CD4-positive, alpha-beta memory T cell (primary cell): ENCODE measurements around the gene LRP11. TPM values are rescaled to one million over a fixed set of nuclear protein-coding genes. Genes with fewer than 3 reads are reported as not detected.
A peak's percentile ranks its signal among the peaks of the same experiment; 100 is the strongest.

Experiments used
- CTCF ChIA-PET: fragments of 350-600 bp; sonication (Branson Sonifier 250); formaldehyde crosslinking; loops from one replicate; lab custom pipeline; 2021; ENCODE audit warnings: inconsistent platforms; ENCODE audit not compliant: partially characterized antibody; lab: Charles Lee
- POLR2A ChIA-PET: fragments of 350-600 bp; sonication (Branson Sonifier 250); formaldehyde crosslinking; loops from one replicate; lab custom pipeline; 2021; ENCODE audit not compliant: partially characterized antibody; lab: Charles Lee
- DNase-seq, 5 donors: peaks; one replicate each; pipeline versions ENCODE4 v3.0.0 to v3.0.0-alpha.2; 2020 to 2022; ENCODE audit warnings: mixed read lengths in 1 of 5
- H3K27ac ChIP-seq: one replicate; pipeline ENCODE4 v1.7.0; 2013; ENCODE audit warnings: low read depth, low read length
- H3K27me3 ChIP-seq: 2 replicates; pipeline ENCODE4 v1.7.0; 2013; ENCODE audit warnings: mild to moderate bottlenecking, low read length, moderate library complexity; ENCODE audit not compliant: insufficient read depth
- H3K36me3 ChIP-seq: 2 replicates; pipeline ENCODE4 v1.7.0; 2013; ENCODE audit warnings: mild to moderate bottlenecking, low read length, moderate library complexity; ENCODE audit not compliant: insufficient read depth
- H3K4me1 ChIP-seq: 2 replicates; pipeline ENCODE4 v1.7.0; 2013; ENCODE audit warnings: mild to moderate bottlenecking, low read length, moderate library complexity; ENCODE audit not compliant: insufficient read depth
- H3K4me3 ChIP-seq, 2 donors: one replicate each; pipeline ENCODE4 v1.7.0; 2013; ENCODE audit warnings: low read length in 2 of 2, mild to moderate bottlenecking in 1 of 2
- H3K9me3 ChIP-seq, 2 donors: one replicate each; pipeline ENCODE4 v1.7.0; 2013; ENCODE audit warnings: low read length in 2 of 2, control low read depth in 1 of 2; ENCODE audit not compliant: control insufficient read depth in 1 of 2
- H3K27ac Mint-ChIP-seq, 7 donors: one replicate each; pipeline ENCODE4 v1.8.0; 2020 to 2021; ENCODE audit warnings: mixed read lengths in 7 of 7, mild to moderate bottlenecking in 6 of 7, inconsistent platforms in 3 of 7, moderate library complexity in 3 of 7
- H3K27me3 Mint-ChIP-seq, 2 donors: one replicate each; pipeline ENCODE4 v1.8.0; 2020 to 2021; ENCODE audit warnings: mixed read lengths in 2 of 2
- H3K36me3 Mint-ChIP-seq, 2 donors: one replicate each; pipeline ENCODE4 v1.8.0; 2020 to 2021; ENCODE audit warnings: mixed read lengths in 2 of 2, inconsistent platforms in 1 of 2, mild to moderate bottlenecking in 1 of 2
- H3K4me1 Mint-ChIP-seq, 4 donors: one replicate each; pipeline ENCODE4 v1.8.0; 2020 to 2021; ENCODE audit warnings: mixed read lengths in 4 of 4, mild to moderate bottlenecking in 1 of 4
- H3K4me3 Mint-ChIP-seq, 8 donors: one replicate each; pipeline ENCODE4 v1.8.0; 2020 to 2021; ENCODE audit warnings: mixed read lengths in 8 of 8, mild to moderate bottlenecking in 7 of 8, moderate library complexity in 6 of 8, inconsistent platforms in 3 of 8
- H3K9me3 Mint-ChIP-seq, 8 donors: one replicate each; pipeline ENCODE4 v1.8.0; 2020 to 2021; ENCODE audit warnings: mixed read lengths in 8 of 8, mild to moderate bottlenecking in 5 of 8, inconsistent platforms in 3 of 8, moderate library complexity in 1 of 8
- intact Hi-C: fragments of 100-400 bp; cut with micrococcal nuclease; formaldehyde crosslinking; loops from one replicate; pipeline ENCODE4 v1.15.1; 2023
- polyA plus RNA-seq, 2 donors: library from polyadenylated mRNA; unstranded; fragments of 300-500 nt; fragmentation: Illumina TruSeq; gene quantifications; one replicate each; pipeline ENCODE4 v1.2.3, GENCODE V29; 2021
- total RNA-seq, 2 experiments: library from RNA; stranded (reverse); gene quantifications; one replicate each; pipeline ENCODE4 v1.2.3, GENCODE V29; 2021

Gene LRP11
- total and polyA plus RNA-seq, 4 experiments from 2014 or later: 1.2 to 5.6 (median 3.0) TPM

DNA sequence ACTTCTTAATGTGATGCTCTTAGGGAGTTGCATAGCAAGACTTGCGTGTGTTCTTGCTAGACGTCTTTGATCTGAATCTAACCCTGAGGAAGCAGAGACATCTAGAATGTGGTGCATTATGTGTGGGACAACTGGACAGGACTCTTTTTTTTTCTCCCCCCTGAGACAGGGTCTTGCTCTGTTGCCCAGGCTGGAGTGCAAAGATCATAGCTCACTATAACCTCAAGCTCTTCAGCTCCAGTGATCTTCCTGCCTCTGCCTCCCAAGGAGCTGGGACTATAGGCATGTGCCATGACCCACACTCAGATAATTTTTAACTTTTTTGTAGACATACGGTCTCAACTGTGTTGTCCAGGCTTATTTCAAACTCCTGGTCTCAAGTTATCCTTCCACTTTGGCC lies 80.6 kb downstream of the LRP11 start:
- Histone ChIP-seq H3K27me3 (no peaks in the 10 kb centered on the region), H3K9me3 (no peaks in the 10 kb centered on the region), H3K4me1 (no peaks in the 10 kb centered on the region), H3K27ac (no peak overlapping the region), H3K4me3 (no peak overlapping the region), H3K36me3 (peaks cover 7% of the 10 kb centered on the region)
- Mint-ChIP-seq H3K27ac (no peak overlapping the region), H3K36me3 (peaks cover 22 to 34% of the 10 kb centered on the region in 2 donors), H3K4me1 (peaks cover 0 to 6% (median 3%) of the 10 kb centered on the region in 4 donors), H3K4me3 (no peak overlapping the region), H3K27me3 (no peaks in the 10 kb centered on the region), H3K9me3 (no peaks in the 10 kb centered on the region)
- POLR2A ChIA-PET: interaction anchor here (0.9 kb wide), 1 partner anchor 65 kb away, joined by 7 read pairs; the partner anchor contains the start of gene LATS1
- no peak for DNase-seq
- CTCF ChIA-PET: interaction anchor here (1.0 kb wide), 1 partner anchor 10 kb away, joined by 3 read pairs; no protein-coding TSS in a partner anchor
- intact Hi-C loops: no loop called here

DNA sequence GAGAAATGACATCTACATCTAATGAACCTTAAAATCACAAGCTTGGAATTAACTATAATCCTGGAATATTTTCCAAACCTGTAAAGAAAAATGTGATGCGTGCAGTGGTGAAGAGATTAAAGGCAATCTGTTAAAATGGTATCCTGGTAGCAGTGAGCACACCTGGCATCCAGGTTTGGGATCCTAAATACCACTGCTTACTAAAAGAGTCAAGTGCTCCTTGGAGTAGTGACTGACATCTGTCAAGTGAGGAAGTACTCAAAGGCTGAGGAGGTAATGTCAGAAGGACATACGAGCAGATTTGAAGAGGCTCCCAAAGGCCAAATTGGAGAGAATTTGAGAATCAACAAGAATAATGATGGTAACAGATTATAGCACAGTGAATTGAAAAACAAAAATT lies 81.8 kb downstream of the LRP11 start:
- no peaks in the 10 kb centered on the region for H3K9me3 Mint-ChIP-seq
- Histone ChIP-seq H3K9me3 (no peaks in the 10 kb centered on the region), H3K4me3 (no peak overlapping the region), H3K27ac (no peak overlapping the region), H3K27me3 (no peaks in the 10 kb centered on the region), H3K36me3 (peaks cover 7% of the 10 kb centered on the region), H3K4me1 (no peaks in the 10 kb centered on the region)
- intact Hi-C loops: no loop called here
- H3K4me3 Mint-ChIP-seq: no peak overlapping the region
- H3K27me3 Mint-ChIP-seq: no peaks in the 10 kb centered on the region
- H3K27ac Mint-ChIP-seq: peak overlapping the region in 2 of 7 donors; percentile 13 to 45
- ChIA-PET POLR2A (no interaction called here), CTCF (no interaction called here)
- H3K36me3 Mint-ChIP-seq: peaks cover 15 to 32% of the 10 kb centered on the region in 2 donors
- no peak for DNase-seq
- peaks cover 0 to 4% (median under 1%) of the 10 kb centered on the region in 4 donors for H3K4me1 Mint-ChIP-seq

DNA sequence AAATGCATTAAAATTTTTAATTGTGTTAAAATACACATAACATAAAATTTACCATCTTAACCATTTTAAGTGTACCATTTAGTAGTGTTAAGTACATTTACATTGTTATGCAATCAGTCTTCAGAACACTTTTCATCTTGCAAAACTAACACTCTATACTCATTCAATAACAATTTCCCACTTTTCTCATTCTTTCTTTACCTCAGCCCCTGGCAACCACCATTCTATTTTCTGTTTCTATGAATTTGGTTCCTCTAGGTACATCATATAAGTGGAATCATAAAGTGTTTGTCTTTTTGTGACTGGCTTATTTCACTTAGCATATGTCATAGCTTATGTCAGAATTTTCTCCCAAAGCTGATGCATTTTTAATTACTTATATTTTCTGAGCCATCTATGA lies 82.4 kb downstream of the LRP11 start:
- Mint-ChIP-seq H3K9me3 (no peaks in the 10 kb centered on the region), H3K27me3 (no peaks in the 10 kb centered on the region), H3K36me3 (peaks cover 15 to 34% of the 10 kb centered on the region in 2 donors), H3K27ac (no peak overlapping the region), H3K4me1 (peaks cover 0 to 4% (median under 1%) of the 10 kb centered on the region in 4 donors), H3K4me3 (no peak overlapping the region)
- ChIA-PET POLR2A (no interaction called here), CTCF (no interaction called here)
- Histone ChIP-seq H3K36me3 (peaks cover 7% of the 10 kb centered on the region), H3K4me1 (no peaks in the 10 kb centered on the region), H3K27ac (no peak overlapping the region), H3K9me3 (no peaks in the 10 kb centered on the region), H3K27me3 (no peaks in the 10 kb centered on the region), H3K4me3 (no peak overlapping the region)
- DNase-seq: no peak
- intact Hi-C loops: no loop called here

DNA sequence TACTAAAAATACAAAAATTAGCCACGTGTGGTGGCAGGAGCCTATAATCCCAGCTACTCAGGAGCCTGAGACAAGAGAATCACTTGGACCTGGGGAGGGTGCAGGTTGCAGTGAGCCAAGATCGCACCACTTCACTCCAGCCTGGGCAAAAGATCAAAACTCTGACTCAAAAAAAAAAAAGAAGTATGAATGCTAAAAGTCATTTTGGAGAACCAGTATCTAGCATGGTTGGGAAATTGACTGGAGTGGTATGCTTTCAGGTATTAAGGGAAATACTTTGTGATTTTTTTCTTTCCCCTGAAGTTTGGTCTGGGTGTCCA lies 84.6 kb downstream of the LRP11 start:
- POLR2A ChIA-PET: no interaction called here
- Mint-ChIP-seq H3K27ac (no peak overlapping the region), H3K9me3 (no peaks in the 10 kb centered on the region), H3K36me3 (peaks cover 19 to 40% of the 10 kb centered on the region in 2 donors), H3K4me1 (peaks cover 0 to 4% (median under 1%) of the 10 kb centered on the region in 4 donors), H3K27me3 (no peaks in the 10 kb centered on the region), H3K4me3 (no peak overlapping the region)
- CTCF ChIA-PET: no interaction called here
- peaks cover 7% of the 10 kb centered on the region for H3K36me3 ChIP-seq
- DNase-seq: no peak
- no peaks in the 10 kb centered on the region for H3K9me3 ChIP-seq
- no peak overlapping the region for H3K27ac ChIP-seq
- H3K4me1 ChIP-seq: no peaks in the 10 kb centered on the region
- no peaks in the 10 kb centered on the region for H3K27me3 ChIP-seq
- H3K4me3 ChIP-seq: no peak overlapping the region
- intact Hi-C loops: no loop called here

DNA sequence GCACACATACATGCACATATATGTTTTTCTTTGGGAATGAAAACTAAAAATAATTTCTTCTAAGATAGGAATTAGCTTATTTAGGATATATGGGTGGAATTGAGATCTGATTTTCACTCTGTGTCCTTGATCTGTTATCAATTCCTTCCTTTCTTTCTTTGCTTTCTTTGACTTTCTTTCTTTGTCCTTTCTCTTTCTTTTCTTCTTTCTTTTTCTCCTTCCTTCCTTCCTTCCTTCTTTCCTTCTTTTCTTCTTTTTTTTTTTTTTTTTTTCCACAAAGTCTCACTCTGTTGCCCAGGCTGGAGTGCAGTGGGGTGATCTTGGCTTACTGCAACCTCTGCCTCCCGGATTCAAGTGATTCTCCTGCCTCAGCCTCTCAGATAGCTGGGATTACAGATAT lies 86.5 kb downstream of the LRP11 start:
- Histone ChIP-seq H3K4me1 (no peaks in the 10 kb centered on the region), H3K9me3 (no peaks in the 10 kb centered on the region), H3K27ac (no peak overlapping the region), H3K36me3 (peaks cover 3% of the 10 kb centered on the region), H3K27me3 (no peaks in the 10 kb centered on the region), H3K4me3 (no peak overlapping the region)
- peaks cover 0 to 2% (median under 1%) of the 10 kb centered on the region in 4 donors for H3K4me1 Mint-ChIP-seq
- no peaks in the 10 kb centered on the region for H3K27me3 Mint-ChIP-seq
- peaks cover 9 to 28% of the 10 kb centered on the region in 2 donors for H3K36me3 Mint-ChIP-seq
- no peaks in the 10 kb centered on the region for H3K9me3 Mint-ChIP-seq
- CTCF ChIA-PET: interaction anchor here (0.7 kb wide), 1 partner anchor 66 kb away, joined by 4 read pairs; no protein-coding TSS in a partner anchor
- POLR2A ChIA-PET: no interaction called here
- intact Hi-C loops: no loop called here
- no peak for DNase-seq
- H3K27ac Mint-ChIP-seq: no peak overlapping the region
- no peak overlapping the region for H3K4me3 Mint-ChIP-seq

DNA sequence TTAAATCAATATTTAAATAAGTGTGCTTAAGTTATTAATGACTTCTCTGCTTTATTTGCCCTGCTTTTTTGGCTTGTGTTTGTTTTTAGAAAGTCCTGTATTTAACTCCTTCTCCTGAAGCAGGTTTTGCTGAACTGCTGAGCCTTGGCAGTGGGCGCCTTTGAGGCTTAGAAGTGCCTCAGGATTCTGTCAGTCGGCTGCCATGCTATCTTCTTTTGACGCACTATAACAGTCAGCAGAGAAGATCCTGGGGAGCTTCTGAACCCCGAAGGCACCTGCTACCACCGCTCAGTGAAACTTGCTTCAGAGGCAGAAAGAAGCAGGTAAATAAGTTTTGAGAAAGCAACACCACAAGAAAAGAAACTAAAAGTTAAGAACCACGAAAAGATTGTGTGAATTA lies 92.2 kb downstream of the LRP11 start:
- intact Hi-C loops: no loop called here
- H3K27ac ChIP-seq: no peak overlapping the region
- POLR2A ChIA-PET: no interaction called here
- Mint-ChIP-seq H3K9me3 (no peaks in the 10 kb centered on the region), H3K36me3 (peaks cover 8 to 30% of the 10 kb centered on the region in 2 donors), H3K27me3 (no peaks in the 10 kb centered on the region), H3K4me1 (peaks cover 0 to 6% (median 5%) of the 10 kb centered on the region in 4 donors), H3K4me3 (no peak overlapping the region), H3K27ac (peak overlapping the region in 1 of 7 donors; percentile 46)
- H3K4me1 ChIP-seq: no peaks in the 10 kb centered on the region
- CTCF ChIA-PET: no interaction called here
- no peaks in the 10 kb centered on the region for H3K9me3 ChIP-seq
- no peaks in the 10 kb centered on the region for H3K36me3 ChIP-seq
- H3K27me3 ChIP-seq: no peaks in the 10 kb centered on the region
- DNase-seq: no peak
- H3K4me3 ChIP-seq: no peak overlapping the region

DNA sequence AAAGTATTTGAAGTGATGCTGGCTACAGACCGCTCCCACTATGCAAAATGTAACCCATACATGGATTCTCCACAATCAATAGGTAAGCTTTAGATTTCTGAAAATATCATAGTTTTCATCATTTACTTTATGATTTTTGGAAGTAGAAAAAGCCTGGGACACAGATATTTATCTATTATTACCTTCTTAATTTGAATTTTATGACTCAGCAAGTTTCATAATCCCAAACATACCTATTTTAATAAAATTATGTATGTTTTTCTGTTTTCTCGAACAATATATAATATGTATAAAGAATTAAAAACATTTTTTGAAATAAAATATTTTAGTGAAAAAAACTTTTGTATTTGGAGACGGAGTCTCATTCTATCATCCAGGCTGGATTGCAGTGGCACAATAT lies 93.0 kb downstream of the LRP11 start:
- intact Hi-C loops: no loop called here
- POLR2A ChIA-PET: no interaction called here

More for the DNA sequence above, 93.0 kb downstream of the LRP11 start:
- H3K36me3 Mint-ChIP-seq: peaks cover 15 to 31% of the 10 kb centered on the region in 2 donors
- no peak for DNase-seq
- CTCF ChIA-PET: interaction anchor here (0.7 kb wide), 1 partner anchor 17 kb away, joined by 3 read pairs; no protein-coding TSS in a partner anchor
- no peak overlapping the region for H3K4me3 Mint-ChIP-seq
- H3K27ac Mint-ChIP-seq: peak overlapping the region in 1 of 7 donors; percentile 42
- Histone ChIP-seq H3K27ac (no peak overlapping the region), H3K4me3 (no peak overlapping the region), H3K4me1 (no peaks in the 10 kb centered on the region), H3K27me3 (no peaks in the 10 kb centered on the region), H3K36me3 (peaks cover under 1% of the 10 kb centered on the region), H3K9me3 (no peaks in the 10 kb centered on the region)
- peaks cover 0 to 3% (median 0%) of the 10 kb centered on the region in 8 donors for H3K9me3 Mint-ChIP-seq
- no peaks in the 10 kb centered on the region for H3K27me3 Mint-ChIP-seq
- H3K4me1 Mint-ChIP-seq: peaks cover 0 to 6% (median 5%) of the 10 kb centered on the region in 4 donors
